ENCODE results near the gene C6orf15.

C6orf15 gene

GRCh38 chr6:31115941-31116560 lies 3.7 kb upstream of the C6orf15 start:
- Histone ChIP-seq H3K4me3 (ENCODE audit: low read depth, low read length, poor library complexity, severe bottlenecking) (no peak overlapping the region), H3K27ac (ENCODE audit: low read depth, low read length, poor library complexity, severe bottlenecking) (no peak overlapping the region), H3K36me3 (ENCODE audit: insufficient read depth, low read length) (no peaks in the 10 kb centered on the region), H3K9ac (ENCODE audit: low read length) (no peak overlapping the region), H3K9me2 (ENCODE audit: low read depth, low read length) (no peaks in the 10 kb centered on the region), H3K4me1 (ENCODE audit: insufficient read depth, low read length, severe bottlenecking) (no peaks in the 10 kb centered on the region), H3K4me2 (ENCODE audit: low read length) (no peak overlapping the region), H3K27me3 (ENCODE audit: insufficient read depth, low read length) (peaks cover 5% of the 10 kb centered on the region; the same call in 1 of the 2 replicates), H3K79me2 (ENCODE audit: insufficient read depth, low read length) (no peaks in the 10 kb centered on the region), H4K20me1 (ENCODE audit: insufficient read depth, low read length) (no peaks in the 10 kb centered on the region), H3F3A (ENCODE audit: insufficient read depth, low read length) (no peaks in the 10 kb centered on the region), H2AFZ (ENCODE audit: low read length) (no peak overlapping the region), H3K9me3 (ENCODE audit: low read length) (no peaks in the 10 kb centered on the region)
- no peak for TF ChIP-seq EZH2 (IDR thresholded peaks at IDR 0.05; ENCODE audit: borderline replicate concordance, low read length)
- TF ChIP-seq, protein P1, sequence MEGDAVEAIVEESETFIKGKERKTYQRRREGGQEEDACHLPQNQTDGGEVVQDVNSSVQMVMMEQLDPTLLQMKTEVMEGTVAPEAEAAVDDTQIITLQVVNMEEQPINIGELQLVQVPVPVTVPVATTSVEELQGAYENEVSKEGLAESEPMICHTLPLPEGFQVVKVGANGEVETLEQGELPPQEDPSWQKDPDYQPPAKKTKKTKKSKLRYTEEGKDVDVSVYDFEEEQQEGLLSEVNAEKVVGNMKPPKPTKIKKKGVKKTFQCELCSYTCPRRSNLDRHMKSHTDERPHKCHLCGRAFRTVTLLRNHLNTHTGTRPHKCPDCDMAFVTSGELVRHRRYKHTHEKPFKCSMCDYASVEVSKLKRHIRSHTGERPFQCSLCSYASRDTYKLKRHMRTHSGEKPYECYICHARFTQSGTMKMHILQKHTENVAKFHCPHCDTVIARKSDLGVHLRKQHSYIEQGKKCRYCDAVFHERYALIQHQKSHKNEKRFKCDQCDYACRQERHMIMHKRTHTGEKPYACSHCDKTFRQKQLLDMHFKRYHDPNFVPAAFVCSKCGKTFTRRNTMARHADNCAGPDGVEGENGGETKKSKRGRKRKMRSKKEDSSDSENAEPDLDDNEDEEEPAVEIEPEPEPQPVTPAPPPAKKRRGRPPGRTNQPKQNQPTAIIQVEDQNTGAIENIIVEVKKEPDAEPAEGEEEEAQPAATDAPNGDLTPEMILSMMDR (IDR thresholded peaks at IDR 0.05; ENCODE audit: low read length), result no peak

DNA sequence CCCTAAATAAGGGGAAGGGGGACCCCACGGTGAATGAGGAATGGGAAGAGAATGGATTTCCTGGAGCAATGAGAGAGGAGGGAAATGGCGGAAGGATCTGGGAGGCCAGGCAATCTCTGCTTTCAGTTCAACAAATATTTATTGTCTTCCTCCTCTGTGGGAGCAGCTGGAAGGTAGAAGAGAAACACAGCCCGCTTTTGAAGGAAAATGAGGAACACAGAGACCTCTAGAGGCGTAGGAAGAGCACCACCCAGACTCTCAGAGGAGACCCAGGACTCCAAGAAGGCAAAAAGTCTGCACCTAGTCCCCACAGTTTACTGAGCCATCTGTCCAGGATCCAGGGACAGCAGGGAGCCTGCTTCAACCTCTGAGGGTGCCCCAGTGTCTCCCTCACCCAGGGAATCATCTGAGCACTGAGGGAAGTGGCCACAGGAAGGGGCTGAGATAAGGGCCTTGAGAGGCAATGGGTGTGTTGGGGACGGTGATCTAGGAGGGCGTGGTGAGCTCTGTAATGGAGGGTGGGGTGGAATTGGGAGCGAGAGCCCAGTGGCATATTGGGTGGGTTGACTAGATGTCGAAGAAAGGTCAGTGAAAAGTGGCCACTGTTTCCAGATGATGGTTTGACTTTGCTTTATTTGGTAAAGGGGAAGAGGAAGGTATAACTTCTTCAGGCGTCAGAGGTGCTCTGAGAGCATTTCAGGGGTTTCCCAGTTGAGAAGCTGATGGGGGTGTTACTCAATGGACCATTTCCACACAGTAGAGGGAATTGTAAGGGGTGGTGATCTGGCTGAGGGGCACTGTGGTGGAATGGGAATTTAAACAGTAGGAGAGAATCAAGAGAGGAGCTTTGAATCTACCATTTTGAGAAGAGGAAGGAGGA lies 2.8 kb upstream of the C6orf15 start:
- no peaks in the 10 kb centered on the region for H3F3A ChIP-seq (ENCODE audit: insufficient read depth, low read length)
- H3K4me3 ChIP-seq (ENCODE audit: low read depth, low read length, poor library complexity, severe bottlenecking), result no peak overlapping the region
- no peaks in the 10 kb centered on the region for H3K9me3 ChIP-seq (ENCODE audit: low read length)
- no peak overlapping the region for H3K4me2 ChIP-seq (ENCODE audit: low read length)
- H3K4me1 ChIP-seq (ENCODE audit: insufficient read depth, low read length, severe bottlenecking), result no peaks in the 10 kb centered on the region
- H4K20me1 ChIP-seq (ENCODE audit: insufficient read depth, low read length), result no peaks in the 10 kb centered on the region
- no peak overlapping the region for H2AFZ ChIP-seq (ENCODE audit: low read length)
- no peak overlapping the region for H3K9ac ChIP-seq (ENCODE audit: low read length)
- no peak overlapping the region for H3K27ac ChIP-seq (ENCODE audit: low read depth, low read length, poor library complexity, severe bottlenecking)
- H3K9me2 ChIP-seq (ENCODE audit: low read depth, low read length), result no peaks in the 10 kb centered on the region
- TF ChIP-seq, protein P1 (IDR thresholded peaks at IDR 0.05; ENCODE audit: low read length), result peak; percentile 28; the same call in 1 of the 2 replicates
- TF ChIP-seq EZH2 (IDR thresholded peaks at IDR 0.05; ENCODE audit: borderline replicate concordance, low read length), result no peak
- H3K36me3 ChIP-seq (ENCODE audit: insufficient read depth, low read length), result no peaks in the 10 kb centered on the region
- no peaks in the 10 kb centered on the region for H3K79me2 ChIP-seq (ENCODE audit: insufficient read depth, low read length)
- H3K27me3 ChIP-seq (ENCODE audit: insufficient read depth, low read length), result peaks cover 5% of the 10 kb centered on the region; the same call in 1 of the 2 replicates

GRCh38 chr6:31114541-31114878 lies 2.1 kb upstream of the C6orf15 start, which contains the start of gene PSORS1C1:
Gene PSORS1C1 (plus strand): TSS chr6:31114800. CDS start chr6:31129633, 14,833 bp downstream.
- H3K4me1 ChIP-seq (ENCODE audit: insufficient read depth, low read length, severe bottlenecking), result no peaks in the 10 kb centered on the region
- H3K79me2 ChIP-seq (ENCODE audit: insufficient read depth, low read length), result no peaks in the 10 kb centered on the region
- no peaks in the 10 kb centered on the region for H3F3A ChIP-seq (ENCODE audit: insufficient read depth, low read length)
- no peak within 1 kb of the TSS for H3K9ac ChIP-seq (ENCODE audit: low read length)
- H2AFZ ChIP-seq (ENCODE audit: low read length), result no peak within 1 kb of the TSS
- no peaks in the 10 kb centered on the region for H4K20me1 ChIP-seq (ENCODE audit: insufficient read depth, low read length)
- no peak for TF ChIP-seq EZH2 (IDR thresholded peaks at IDR 0.05; ENCODE audit: borderline replicate concordance, low read length)
- TF ChIP-seq, protein P1 (IDR thresholded peaks at IDR 0.05; ENCODE audit: low read length), result no peak
- peaks cover 5% of the 10 kb centered on the region; the same call in 1 of the 2 replicates for H3K27me3 ChIP-seq (ENCODE audit: insufficient read depth, low read length)
- no peaks in the 10 kb centered on the region for H3K9me2 ChIP-seq (ENCODE audit: low read depth, low read length)
- H3K36me3 ChIP-seq (ENCODE audit: insufficient read depth, low read length), result no peaks in the 10 kb centered on the region
- H3K4me3 ChIP-seq (ENCODE audit: low read depth, low read length, poor library complexity, severe bottlenecking), result no peak within 1 kb of the TSS
- no peaks in the 10 kb centered on the region for H3K9me3 ChIP-seq (ENCODE audit: low read length)
- H3K4me2 ChIP-seq (ENCODE audit: low read length), result no peak within 1 kb of the TSS
- H3K27ac ChIP-seq (ENCODE audit: low read depth, low read length, poor library complexity, severe bottlenecking), result no peak within 1 kb of the TSS
